Measurements from ENCODE around the gene DCLK1. TPM values are rescaled to one million over a fixed set of nuclear protein-coding genes. Genes with fewer than 3 reads are reported as not detected.

Gene DCLK1
- total RNA-seq, 1 experiment from 2014 or later, result 36.2 TPM

- WGBS (ENCODE audit: extremely low coverage, insufficient read length, low lambda C conversion rate), result no CpG with 5 or more reads among the region's 2 CpGs
- Histone ChIP-seq H3K79me2 (ENCODE audit: insufficient read depth, low read length) (no peaks in the 10 kb centered on the region; the same call in 1 of the 2 replicates), H3T11ph (ENCODE audit: low read length) (no peak overlapping the region), H2AK5ac (ENCODE audit: insufficient read length, low read length) (no peak overlapping the region), H2AFZ (ENCODE audit: low read length) (no peak overlapping the region), H3K14ac (ENCODE audit: insufficient read depth, low read length) (no peak overlapping the region), H2BK20ac (ENCODE audit: low read depth, low read length, poor library complexity, severe bottlenecking) (no peak overlapping the region), H2BK12ac (ENCODE audit: insufficient read length, low read depth, low read length) (no peak overlapping the region), H3K79me1 (ENCODE audit: insufficient read depth, low read depth, low read length, poor library complexity, severe bottlenecking) (no peaks in the 10 kb centered on the region), H2BK5ac (ENCODE audit: insufficient read length, low read length) (no peak overlapping the region), H2BK15ac (ENCODE audit: low read depth, low read length) (no peak overlapping the region), H3K9me3 (ENCODE audit: control insufficient read depth, low read depth, low read length) (no peaks in the 10 kb centered on the region), H3K4me2 (ENCODE audit: insufficient read depth, insufficient read length, low read length) (no peak overlapping the region), H2BK120ac (ENCODE audit: low read depth, low read length, poor library complexity, severe bottlenecking) (no peak overlapping the region), H3K23me2 (ENCODE audit: insufficient read length, low read depth, low read length, poor library complexity, severe bottlenecking) (no peaks in the 10 kb centered on the region), H3K23ac (ENCODE audit: insufficient read length, low read depth, low read length) (no peak overlapping the region), H3K4me1 (ENCODE audit: insufficient read depth, low read length) (peaks cover under 1% of the 10 kb centered on the region; the same call in 1 of the 2 replicates), H3K4ac (ENCODE audit: low read depth, low read length) (no peak overlapping the region), H4K91ac (ENCODE audit: insufficient read length, low read depth, low read length) (no peak overlapping the region), H4K5ac (ENCODE audit: insufficient read length, low read depth, low read length) (no peak overlapping the region), H3K27me3 (ENCODE audit: insufficient read depth, low read length) (no peaks in the 10 kb centered on the region), H4K8ac (replicated peaks; ENCODE audit: insufficient read length, low read depth, low read length) (no peak overlapping the region), H3K27ac (ENCODE audit: insufficient read length, low read depth, low read length) (no peak overlapping the region), H3K18ac (ENCODE audit: insufficient read length, low read depth, low read length) (no peak overlapping the region), H4K20me1 (ENCODE audit: control insufficient read depth, insufficient read depth, insufficient read length) (no peaks in the 10 kb centered on the region), H3K56ac (ENCODE audit: insufficient read length, low read depth, low read length) (no peak overlapping the region), H3K9ac (ENCODE audit: extremely low read depth, insufficient read length, low read length) (no peak overlapping the region)
- Mint-ChIP-seq H3K27ac (no peak overlapping the region; a peak in 1 of 7 replicates), H3K9me3 (no peaks in the 10 kb centered on the region; a peak in 1 of 5 replicates), H3K27me3 (ENCODE audit: low read depth) (no peaks in the 10 kb centered on the region), H3K4me3 (no peak overlapping the region), H3K4me1 (peaks cover 27 to 35% of the 10 kb centered on the region in 2 experiments), H3K36me3 (ENCODE audit: insufficient read depth in 1 of 3, low read depth in 3 of 3) (peaks cover 3 to 42% (median 18%) of the 10 kb centered on the region in 3 experiments; a peak in 6 of 7 replicates)
- TF ChIP-seq, protein P1, sequence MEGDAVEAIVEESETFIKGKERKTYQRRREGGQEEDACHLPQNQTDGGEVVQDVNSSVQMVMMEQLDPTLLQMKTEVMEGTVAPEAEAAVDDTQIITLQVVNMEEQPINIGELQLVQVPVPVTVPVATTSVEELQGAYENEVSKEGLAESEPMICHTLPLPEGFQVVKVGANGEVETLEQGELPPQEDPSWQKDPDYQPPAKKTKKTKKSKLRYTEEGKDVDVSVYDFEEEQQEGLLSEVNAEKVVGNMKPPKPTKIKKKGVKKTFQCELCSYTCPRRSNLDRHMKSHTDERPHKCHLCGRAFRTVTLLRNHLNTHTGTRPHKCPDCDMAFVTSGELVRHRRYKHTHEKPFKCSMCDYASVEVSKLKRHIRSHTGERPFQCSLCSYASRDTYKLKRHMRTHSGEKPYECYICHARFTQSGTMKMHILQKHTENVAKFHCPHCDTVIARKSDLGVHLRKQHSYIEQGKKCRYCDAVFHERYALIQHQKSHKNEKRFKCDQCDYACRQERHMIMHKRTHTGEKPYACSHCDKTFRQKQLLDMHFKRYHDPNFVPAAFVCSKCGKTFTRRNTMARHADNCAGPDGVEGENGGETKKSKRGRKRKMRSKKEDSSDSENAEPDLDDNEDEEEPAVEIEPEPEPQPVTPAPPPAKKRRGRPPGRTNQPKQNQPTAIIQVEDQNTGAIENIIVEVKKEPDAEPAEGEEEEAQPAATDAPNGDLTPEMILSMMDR (conservative IDR thresholded peaks at IDR 0.05), result no peak
- no peak for DNase-seq
These were observed 281.9 kb downstream of the DCLK1 start for GRCh38 chr13:35849256-35849644.
